ENCODE measurements around the gene CFAP210.

DNA sequence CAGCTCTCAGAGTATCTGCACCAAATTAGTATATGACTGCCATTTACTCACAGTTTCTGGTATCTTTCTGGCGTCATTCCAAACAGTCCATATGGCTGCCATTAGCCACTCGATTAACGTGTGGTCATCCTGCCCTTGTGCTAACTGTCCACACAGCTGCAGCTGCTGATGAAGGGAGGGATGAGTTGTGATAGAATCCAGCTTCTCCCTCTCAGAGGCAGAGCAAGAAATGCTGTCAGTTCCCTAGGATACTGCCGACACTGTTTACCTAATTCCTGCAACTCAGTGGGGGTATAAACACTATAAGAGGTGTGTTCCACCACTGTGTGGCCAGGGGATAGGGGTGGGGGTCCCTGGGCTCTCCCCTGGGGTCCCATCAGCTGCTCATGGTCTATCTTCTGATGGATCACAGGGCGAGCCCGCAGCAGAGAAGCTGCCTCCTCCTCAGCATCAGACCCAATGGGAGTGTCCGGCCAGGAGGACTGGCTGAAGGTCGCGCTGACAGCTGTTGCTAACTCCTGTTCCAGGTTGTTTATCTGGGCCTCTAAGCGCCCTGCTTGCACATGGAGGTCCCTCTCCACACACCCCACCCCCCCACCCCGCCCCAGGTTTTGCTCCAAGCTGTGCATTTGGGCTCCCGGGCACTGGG lies 22.2 kb upstream of the CFAP210 start:
- TF ChIP-seq, protein P1, sequence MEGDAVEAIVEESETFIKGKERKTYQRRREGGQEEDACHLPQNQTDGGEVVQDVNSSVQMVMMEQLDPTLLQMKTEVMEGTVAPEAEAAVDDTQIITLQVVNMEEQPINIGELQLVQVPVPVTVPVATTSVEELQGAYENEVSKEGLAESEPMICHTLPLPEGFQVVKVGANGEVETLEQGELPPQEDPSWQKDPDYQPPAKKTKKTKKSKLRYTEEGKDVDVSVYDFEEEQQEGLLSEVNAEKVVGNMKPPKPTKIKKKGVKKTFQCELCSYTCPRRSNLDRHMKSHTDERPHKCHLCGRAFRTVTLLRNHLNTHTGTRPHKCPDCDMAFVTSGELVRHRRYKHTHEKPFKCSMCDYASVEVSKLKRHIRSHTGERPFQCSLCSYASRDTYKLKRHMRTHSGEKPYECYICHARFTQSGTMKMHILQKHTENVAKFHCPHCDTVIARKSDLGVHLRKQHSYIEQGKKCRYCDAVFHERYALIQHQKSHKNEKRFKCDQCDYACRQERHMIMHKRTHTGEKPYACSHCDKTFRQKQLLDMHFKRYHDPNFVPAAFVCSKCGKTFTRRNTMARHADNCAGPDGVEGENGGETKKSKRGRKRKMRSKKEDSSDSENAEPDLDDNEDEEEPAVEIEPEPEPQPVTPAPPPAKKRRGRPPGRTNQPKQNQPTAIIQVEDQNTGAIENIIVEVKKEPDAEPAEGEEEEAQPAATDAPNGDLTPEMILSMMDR (conservative IDR thresholded peaks at IDR 0.05 in 1 of 2, IDR thresholded peaks at IDR 0.05 in 1 of 2; ENCODE audit: low read depth in 1 of 2, low read length in 2 of 2): no peak
- TF ChIP-seq EZH2 (IDR thresholded peaks at IDR 0.05; ENCODE audit: low read length, missing control alignments): no peak

Measured in fibroblast of lung (primary cell).